NCI-H524 (cell line): ENCODE measurements around the gene C19orf44.
"Not testable (repeated sequence)": the region's sequence is repeated elsewhere in the genome, so short reads cannot be mapped to it uniquely, and the experiment has no call there.

Source experiments
- DNase-seq, 2 experiments: peaks; one replicate each; lab custom pipeline; 2025; lab: John Stamatoyannopoulos, UW

Gene C19orf44

DNA sequence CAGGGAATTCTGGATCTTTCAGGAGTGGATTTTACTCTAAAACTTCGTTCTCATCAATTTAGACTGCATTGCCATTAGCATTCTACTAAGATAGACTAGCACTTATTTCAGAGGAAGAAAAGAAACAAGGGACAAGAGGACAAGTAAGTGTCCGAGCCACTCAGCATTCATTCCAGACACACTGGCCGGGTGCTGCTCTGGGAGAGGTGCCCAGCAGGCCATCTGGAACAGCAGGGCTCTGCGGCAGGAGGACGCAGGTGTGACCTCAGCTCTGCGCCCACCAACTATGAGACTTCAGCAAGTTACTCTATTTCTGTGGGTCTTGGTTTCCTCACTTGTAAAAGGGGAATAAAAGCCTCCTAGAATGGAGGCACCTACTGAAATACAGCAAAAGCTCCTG, 28.6 kb upstream of the C19orf44 start:
- DNase-seq = no peak

DNA sequence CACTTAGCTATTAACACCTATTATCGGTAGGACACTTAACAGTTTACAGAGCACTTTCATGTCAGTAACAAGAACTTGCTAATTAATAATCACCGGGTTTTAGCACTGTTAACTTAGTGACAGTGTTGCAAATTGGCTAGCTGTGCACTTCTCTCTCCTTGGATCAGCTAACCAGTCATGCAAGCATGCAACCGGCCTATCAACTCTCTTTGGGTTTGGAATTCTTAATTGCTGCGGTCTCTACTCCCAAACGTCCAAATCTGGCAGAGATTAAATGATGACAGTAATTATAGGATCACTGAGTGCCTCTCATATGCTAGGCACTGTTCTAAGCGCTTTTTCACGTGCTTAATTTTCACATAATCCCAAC, 25.7 kb upstream of the C19orf44 start:
- DNase-seq = peak; percentile 27 to 29

- peak in 1 of 2 experiments; percentile 27 for DNase-seq
Measured at GRCh38 chr19:16470911-16471811, 25.0 kb upstream of the C19orf44 start.

DNA sequence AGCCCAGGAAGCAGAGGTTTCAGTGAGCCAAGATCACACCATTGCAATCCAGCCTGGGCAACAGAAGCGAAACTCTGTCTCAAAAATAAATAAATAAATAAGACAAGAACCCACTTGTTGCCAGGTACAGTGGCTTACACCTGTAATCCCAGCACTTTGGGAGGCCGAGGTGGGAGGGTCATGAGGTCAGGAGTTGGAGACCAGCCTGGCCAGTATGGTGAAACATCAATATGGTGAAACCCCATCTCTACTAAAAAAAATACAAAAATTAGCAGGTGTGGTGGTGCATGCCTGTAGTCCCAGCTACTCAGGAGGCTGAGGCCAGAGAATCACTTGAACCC, 23.7 kb upstream of the C19orf44 start:
- DNase-seq = not testable (repeated sequence)

GRCh38 chr19:16472992-16473391, 23.2 kb upstream of the C19orf44 start:
- DNase-seq = no peak

GRCh38 chr19:16473875-16474392, 22.3 kb upstream of the C19orf44 start:
- DNase-seq = no peak

GRCh38 chr19:16476401-16476800, 19.8 kb upstream of the C19orf44 start:
- no peak for DNase-seq

GRCh38 chr19:16477311-16477710, 18.9 kb upstream of the C19orf44 start:
- DNase-seq = no peak

- no peak for DNase-seq
Measured at GRCh38 chr19:16482745-16483144, 13.4 kb upstream of the C19orf44 start.

GRCh38 chr19:16486476-16486875, 9.7 kb upstream of the C19orf44 start:
- DNase-seq = not testable (repeated sequence)

DNA sequence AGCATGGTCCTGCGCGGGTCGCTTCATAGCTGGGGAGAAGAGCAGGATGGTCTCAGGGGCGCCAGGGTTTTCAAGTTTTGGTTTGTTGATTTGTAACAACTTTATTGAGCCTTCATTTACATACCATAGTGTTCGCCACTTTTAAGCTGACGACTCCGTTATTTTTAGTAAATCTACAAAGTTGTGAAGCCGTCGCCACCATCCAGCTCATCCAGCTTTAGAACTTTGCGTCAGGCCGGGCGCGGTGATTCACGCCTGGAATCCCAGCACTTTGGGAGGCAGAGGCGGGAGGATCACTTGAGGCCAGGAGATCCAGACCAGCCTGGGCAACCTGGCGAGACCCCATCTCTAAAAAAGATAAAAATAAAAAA, 404 bp downstream of the C19orf44 start:
- DNase-seq = no peak

DNA sequence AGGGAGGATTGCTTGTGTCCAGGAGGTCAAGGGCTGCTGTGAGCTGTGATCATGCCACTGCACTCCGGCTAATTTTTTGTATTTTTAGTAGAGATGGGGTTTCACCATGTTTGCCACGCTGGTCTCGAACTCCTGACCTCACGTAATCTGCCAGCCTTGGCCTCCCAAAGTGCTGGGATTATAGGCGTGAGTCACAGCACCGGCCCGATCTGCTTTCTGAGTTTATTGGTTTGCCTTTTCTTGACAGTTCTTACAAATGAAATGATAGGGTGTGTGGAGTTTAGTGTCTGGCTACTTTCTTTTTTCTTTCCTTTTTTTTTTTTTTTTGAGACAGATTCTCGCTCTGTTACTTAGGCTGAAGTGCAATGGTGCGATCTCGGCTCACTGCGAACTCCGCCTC, 848 bp downstream of the C19orf44 start:
- DNase-seq = no peak

DNA sequence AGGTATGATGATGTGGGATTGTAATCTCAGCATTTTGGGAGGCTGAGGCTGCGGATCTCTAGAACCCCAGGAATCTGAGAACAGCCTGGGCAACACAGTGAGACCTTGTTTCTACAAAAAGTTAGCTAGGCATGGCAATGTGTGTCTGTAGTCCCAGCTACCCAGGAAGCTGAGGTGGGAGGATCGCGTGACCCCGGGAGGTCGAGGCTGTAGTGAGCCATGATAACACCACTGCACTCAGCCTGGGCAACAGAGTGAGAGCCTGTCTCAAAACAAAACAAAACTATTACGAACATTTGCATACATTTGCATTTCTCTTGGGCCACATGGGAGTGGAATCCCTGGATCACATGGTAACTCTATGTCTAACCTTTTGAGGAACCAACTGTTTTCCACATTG, 1.6 kb downstream of the C19orf44 start:
- DNase-seq = no peak

DNA sequence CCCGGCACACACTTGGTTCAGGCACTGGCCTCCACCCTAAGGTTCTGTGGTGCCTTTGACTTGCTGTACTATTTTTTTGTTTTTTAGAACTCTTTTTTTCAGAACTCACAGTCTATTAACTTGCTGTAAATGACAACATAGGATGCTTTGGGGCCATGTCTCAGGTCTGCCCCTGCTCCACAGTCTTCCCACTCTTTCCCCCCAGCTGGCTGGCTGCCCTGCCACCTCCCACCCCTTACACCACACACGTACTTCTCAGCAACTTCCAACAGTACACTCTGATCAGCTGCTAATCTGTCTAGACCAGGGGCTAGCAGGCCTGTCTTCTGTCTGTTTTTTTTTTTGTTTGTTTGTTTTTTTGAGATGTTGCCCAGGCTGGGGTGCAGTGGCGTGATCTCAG, 8.1 kb downstream of the C19orf44 start:
- no peak for DNase-seq

DNA sequence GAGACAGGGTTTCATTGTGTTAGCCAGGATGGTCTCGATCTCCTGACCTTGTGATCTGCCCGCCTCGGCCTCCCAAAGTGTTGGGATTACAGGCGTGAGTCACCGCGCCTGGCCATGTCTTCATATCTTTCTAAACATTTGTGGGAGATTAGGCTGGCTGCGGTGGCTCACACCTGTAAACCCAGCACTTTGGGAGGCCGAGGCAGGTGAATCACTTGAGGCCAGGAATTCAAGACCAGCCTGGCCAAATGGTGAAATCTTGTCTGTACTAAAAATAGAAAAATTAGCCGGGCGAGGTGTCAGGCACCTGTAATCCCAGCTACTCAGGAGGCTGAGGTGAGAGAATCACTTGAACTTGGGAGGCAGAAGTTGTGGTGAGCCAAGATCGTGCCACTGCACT, 10.0 kb downstream of the C19orf44 start:
- DNase-seq = not testable (repeated sequence)

DNA sequence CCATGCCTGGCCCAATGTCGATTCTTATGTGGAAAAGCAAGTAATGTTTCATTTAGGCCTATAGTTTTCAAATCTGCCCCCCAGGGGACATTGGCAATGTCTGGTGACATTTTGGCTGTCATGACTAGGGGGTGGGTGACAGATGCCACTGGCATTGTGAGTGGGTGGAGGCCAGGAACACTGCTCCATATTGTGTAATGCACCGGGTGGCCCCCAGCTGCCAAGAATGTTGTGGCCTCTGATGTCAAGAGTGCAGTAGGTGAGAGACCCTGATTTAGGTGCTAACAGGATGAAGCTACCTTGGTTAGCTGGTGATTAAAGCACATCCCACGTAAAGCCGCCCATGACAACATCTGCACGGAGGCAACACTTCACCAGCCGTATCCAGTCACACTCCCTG, 10.8 kb downstream of the C19orf44 start:
- no peak for DNase-seq

DNA sequence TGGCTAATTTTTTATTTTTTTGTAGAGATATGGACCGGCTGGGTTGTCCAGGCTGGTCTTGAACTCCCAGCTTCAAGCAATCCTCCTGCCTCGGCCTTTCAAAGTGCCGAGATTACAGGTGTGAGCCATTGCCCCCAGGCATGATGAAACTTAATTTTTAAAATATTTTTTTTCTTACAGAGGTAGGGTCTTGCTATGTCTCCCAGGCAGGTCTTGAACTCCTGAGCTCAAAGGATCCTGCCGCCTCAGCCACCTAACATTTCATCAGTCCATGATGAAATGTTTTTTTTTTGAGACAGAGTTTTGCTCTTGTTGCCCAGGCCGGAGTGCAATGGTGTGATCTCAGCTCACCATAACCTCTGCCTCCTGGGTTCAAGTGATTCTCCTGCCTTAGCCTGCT, 12.4 kb downstream of the C19orf44 start:
- no peak for DNase-seq

DNA sequence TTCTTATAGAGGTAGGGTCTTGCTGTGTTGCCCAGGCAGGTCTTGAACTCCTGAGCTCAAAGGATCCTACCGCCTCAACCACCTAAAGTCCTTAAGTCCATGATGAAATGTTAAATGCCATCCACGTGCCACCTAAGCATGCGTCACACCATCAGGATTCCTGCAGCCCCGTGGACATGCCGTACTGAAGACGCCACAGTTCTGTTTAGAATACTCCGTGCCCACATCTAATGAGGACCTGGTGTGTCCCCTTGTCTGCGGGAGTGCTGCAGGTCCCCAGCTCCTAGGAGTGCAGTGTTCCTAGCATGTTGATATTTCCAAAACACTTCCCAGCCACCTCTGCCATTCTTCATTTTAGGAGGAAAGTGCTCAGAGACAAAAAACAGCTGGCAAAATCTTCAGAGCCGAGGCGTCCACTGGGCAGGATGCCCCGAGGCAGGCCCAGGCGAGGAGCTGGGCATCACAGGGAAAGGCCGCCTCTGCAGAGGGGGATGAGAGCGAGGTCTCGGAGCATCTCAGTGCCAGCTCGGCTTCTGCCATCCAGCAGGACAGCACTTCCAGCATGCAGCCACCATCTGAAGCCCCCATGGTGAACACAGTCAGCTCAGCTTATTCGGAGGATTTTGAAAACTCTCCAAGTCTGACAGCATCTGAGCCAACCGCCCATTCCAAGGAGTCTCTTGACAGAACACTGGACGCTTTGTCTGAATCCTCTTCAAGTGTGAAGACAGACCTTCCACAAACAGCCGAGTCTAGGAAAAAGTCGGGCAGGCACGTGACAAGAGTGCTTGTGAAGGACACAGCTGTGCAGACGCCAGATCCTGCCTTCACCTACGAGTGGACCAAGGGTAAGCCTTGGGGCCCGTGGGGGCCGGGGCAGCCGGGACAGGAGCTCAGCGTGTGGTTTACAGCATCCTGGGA, 13.2 kb downstream of the C19orf44 start:
- no peak for DNase-seq

DNA sequence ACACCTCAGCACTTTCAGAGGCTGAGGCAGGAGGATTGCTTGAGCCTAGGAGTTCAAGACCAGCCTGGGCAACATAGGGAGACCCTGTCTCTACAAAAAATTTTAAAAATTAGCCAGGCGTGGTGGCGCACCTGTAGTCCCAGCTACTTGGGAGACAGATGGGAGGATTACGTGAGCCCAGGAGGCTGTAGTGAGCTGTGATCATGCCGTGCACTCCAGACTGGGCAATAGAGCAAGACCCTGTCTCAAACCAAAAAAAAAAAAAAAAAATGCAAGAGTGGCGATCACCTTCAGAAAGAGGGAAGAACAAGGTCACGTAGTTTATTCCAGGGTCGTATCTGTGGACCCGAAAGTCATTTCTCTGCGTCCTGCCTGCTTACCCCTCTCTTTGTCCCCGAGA, 16.4 kb downstream of the C19orf44 start:
- not testable (repeated sequence) for DNase-seq

DNA sequence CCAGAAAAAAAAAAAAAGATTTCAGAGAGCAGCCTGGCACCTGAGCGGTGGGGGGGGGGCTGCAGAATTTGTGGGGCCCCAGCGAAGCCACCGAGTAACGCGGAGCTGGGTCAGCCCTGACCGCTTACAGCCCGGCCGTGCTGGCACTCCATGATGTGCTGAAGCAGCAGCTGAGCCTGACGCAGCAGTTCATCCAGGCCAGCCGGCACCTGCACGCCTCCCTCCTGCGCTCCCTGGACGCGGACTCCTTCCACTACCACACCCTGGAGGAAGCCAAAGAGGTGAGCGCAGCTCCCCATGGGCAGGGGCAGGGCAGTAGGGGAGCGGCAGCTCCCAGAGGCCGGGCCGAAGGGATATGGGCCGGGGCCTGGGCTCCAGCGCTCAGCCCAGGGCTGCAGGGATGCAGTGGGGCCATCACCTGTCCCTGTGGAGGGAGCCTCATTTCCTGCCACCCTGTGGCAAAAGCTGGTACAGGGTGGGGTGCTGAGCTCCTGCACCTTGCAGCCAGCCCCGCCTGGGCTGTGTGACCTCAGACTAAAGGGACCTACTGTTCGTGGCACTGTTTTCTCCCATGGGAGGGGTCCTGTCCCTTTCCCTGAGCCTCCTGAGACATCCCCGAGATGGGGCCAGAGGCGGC, 18.3 kb downstream of the C19orf44 start:
- DNase-seq = no peak

GRCh38 chr19:16516381-16516780, 20.2 kb downstream of the C19orf44 start:
- no peak for DNase-seq

GRCh38 chr19:16516923-16517610, 20.9 kb downstream of the C19orf44 start:
- DNase-seq = no peak
